NOMO-1 treated with DMSO at 0.1 percent for 48 hours (cell line): ENCODE data around the gene WIZ.

Experiments
- DNase-seq: peaks from one replicate; lab custom pipeline; 2025; ENCODE audit not compliant: unreplicated experiment; lab: John Stamatoyannopoulos, UW

WIZ gene

DNA sequence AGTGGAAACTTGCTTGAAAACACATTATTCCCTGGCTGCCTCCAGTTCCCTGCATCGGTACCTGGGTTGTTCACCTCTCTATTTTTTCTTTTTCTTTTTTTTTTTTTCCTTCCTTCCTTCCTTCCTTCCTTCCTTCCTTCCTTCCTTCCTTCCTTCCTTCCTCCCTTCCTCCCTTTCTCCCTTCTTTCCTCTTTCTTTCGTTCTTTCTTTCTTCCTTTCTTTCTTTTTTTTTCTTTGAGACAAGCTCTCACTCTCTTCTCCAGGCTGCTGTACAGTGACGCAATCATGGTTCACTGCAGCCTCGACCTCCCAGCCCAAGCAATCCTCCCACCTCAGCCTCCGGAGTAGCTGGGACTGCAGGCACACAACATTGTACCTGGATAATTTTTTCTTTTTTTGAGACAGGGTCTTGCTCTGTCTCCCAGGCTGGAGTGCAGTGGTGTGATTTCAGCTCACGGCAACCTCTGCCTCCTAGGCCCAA lies 18.0 kb upstream of the WIZ start:
- DNase-seq = no peak

DNA sequence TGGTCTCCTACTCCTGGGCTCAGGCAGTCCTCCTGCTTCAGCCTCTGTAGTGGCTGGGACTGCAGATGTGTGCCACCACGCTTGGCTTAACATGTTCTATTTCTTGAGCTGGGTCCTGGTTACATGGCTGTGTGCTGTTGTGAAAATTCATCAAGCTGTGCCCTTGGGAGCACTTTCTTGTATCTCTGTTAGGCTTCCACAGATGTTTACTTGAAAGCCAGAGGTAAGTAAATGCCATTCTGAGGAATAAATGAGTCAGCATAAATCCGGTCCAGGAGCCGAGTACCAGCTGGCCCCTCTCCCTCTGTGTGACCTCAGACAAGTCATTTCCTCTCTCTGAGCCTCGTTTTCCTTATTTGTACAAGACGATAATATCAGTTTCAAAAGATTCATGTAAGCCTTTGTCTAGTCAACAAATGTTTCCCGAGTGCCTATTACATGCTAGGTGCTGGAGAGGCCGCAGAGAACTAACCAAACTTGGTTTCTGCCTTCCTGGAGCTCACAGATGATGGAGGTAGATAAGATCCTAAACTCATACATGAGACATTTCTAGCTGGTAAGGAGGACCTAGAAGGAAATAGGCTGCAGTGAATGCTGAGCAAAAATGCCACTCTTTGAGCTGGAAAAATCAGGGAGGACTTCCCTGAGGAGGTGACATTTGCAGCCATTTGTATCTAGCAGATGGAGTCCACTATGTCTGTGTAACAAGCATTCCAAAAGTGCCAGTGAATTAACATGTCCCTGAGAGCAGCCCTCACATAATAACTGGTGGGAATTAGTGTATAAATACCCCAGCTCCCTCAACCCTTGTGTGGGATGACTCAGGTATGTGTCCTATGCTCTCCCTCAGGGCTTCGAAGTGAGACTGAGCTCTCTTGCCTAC lies 17.3 kb upstream of the WIZ start:
- DNase-seq = no peak

DNA sequence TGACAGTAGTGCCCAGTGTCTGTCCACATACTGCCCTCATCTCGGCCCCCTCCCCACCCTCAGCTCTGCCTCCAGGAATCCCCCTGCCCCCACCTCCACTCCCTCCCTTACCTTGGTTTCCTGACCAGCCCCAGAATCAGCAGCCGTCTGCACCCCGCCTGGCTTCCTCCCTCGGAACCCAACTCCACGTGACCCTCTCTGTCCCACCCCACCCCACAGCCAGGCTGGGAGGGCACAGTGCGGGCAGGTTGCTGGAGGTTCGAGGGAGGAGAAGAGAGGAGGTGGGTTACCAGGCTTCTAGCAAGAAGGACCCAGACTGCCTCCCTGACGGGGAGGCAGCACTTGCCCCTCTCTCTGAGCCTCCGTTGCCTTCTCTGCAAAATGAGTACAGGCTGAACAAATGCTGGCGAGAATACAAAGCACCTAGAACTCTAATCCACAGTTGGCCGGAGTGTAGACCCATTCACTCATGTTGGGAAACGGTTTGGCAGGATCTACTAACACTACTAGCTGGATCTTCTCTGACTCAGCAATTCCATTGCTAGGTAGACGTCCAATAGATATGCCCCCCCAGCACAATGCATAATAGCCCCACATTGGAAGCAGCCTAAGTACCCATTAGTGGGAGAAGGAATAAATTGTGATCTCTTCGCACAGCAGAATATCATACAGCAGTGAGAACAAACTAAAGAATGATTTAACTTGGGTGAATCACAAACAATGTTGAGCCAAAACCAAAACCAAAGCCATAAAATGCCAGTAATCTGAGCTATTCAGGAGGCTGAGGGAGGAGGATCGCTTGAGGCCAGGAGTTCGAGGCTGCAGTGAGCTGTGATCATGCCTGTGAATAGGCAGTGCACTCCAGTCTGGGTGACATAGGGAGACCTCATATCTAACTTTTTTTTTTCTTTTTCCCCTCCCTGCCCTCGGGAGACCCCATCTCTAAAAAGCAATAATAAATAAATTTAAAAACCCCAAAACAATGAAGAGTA lies 14.9 kb upstream of the WIZ start, which contains the start of gene RASAL3:
TSS of gene RASAL3 (minus strand) at position 151 of the 992 bp plus-strand sequence. CDS start 186 bp downstream, outside the sequence.
- peak; percentile 44 for DNase-seq

DNA sequence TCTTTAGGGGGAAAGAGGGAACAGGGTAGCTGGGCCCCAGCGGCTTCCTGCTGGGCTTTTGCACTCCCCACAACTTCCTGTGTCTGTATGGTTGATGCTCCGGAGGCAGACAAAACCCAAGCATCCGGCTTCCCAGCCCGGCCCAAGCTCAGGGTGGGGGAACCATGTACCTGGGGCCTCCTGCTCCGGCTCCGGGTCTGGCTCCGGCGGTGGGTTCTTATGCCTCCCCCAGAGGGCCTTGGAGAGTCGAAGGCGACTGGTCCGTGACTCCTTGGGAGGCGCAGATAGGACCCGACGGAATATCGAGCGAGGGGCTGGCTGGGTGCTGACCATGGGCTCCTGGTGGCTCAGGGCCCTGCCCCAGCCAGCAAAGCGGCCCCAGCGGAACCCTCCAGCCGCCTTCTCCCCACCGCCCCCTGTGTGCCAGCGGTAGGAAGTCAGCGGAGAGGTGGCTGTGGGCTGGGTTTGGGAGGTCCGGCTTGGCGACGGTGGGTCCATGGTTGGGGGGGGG lies 14.2 kb upstream of the WIZ start:
- DNase-seq = peak; percentile 59

DNA sequence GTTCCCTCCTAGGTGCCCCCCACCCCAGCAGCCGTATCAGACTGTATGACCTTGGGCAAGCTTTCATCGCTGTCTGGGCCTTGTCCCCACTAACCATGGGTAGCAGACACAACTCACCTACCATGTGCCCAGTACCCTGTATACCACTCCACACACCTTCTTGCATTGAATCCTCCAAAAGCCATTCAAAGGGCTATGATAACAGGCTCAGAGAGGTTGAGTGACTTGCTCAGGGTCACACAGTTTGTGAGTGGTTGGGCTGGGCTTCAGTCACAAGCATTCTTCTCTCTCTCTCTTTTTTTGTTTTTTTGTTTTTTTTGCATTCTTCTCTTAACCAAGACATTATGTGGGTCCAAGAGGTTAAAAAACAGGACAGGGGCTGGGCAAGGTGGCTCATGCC lies 11.9 kb upstream of the WIZ start:
- no peak for DNase-seq

DNA sequence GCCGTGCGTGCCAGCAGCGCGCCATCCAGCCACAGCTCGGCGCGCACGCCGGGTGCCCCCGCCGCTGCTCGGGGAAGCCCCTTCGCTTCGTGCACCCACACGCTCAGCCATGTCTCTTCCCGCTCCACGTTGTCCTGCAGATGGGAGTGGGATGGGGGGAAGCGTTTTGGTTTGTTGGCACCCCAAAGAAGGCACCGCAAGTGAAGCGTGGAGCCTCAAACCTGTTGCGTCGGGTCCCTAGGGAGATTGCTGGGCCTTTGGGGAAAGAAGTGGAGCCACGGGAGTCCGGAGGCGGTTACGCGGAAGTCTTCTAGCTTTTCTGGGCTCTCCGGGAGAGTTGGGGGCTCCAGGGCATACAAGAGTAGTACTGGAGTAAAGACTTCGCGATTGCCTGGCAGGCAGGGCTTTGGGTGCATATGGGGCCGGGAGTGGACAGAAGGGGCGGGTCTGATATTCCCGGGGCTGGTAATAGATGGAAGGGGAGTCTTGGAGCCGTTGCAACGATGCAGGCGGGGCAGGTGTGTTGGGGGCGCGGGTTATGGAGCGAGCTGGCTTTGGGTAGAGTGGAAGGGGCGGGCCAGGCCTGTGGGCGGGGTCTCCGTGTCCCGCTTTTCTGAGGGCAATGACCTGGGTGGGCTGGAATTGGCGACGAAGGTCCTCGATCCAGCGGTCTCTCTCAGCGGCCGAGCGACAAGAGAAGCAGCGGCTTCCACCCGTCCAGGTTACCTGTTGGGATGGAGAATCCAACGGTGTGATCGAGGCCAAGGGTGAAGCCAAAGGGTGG lies 8.1 kb upstream of the WIZ start:
- DNase-seq = no peak

DNA sequence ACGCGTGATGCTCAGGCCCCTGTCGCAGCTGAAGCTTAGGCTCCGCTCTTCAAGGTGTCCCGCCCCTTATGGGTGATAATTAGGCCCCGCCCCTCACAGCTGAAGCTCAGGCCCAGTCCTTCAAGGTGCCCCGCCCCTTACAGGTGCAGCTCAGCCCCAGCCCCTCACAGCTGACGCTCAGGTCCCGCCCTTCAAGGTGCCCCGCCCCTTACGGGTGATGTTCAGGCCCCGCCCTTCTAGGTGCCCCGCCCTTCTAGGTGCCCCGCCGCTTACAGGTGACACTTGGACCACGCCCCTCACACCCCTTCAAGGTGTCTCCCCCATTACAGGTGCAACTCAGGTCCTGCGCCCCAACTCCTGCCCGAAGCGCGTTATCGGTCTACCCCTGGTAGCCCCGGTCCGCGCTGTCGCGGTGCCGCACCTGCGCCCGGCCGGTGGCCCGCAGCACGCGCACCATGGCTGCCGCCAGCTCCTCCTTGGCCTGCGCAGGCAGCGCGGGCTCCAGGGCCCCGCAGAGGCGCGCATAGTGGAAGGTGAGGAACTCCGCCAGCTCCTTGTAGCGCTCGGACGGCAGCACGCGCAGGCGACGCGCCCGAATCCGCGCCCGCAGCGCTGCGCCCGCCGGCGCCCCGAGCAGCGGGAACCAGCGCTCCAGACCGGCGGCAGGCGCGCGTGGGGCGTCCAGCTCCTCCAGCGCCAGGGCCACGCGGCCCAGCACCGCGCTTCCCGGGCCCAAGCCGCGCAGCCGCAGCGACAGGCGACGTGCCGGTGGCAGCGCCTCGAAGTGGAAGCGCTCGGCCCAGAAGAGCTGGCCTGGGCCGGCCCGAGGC lies 7.3 kb upstream of the WIZ start:
- no peak for DNase-seq

DNA sequence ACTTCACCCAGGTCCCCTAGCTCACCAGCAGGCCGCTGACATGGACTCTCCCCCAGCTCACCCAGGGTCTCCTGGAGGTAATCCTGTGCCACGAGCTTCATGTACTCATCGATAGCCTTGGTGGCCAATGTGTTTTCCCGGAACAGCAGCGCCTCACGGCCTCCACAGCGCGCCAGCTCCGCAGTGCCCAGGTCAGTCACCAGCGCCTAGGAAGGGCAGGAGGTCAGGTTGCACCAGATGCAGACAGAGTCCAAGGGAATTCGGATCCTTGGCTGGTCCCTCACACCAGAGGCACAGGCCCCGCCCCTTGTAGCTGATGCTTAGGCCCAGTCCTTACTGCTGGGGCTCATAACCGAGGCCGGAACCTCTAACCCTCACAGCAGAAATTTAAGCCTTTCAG lies 6.7 kb upstream of the WIZ start:
- DNase-seq = no peak

DNA sequence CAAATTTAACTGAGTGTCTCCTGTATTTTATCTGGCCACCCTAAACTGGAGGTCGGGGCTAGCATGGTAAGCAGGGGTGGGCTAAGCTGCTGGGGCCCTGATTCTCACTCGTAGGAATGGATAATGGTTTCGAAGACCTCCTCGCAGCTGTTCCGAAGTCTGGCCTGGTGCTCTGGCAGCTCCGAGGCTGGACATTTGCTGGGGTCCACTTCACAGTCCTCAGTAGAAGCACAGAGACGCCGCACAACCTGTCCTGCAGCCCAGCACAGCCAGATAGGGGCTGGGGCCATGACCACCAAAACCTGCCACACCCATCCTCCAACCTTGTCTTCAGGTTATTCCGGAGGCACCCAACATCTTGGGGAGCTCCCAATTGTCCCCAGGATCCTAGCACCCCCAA lies 6.2 kb upstream of the WIZ start:
- no peak for DNase-seq

DNA sequence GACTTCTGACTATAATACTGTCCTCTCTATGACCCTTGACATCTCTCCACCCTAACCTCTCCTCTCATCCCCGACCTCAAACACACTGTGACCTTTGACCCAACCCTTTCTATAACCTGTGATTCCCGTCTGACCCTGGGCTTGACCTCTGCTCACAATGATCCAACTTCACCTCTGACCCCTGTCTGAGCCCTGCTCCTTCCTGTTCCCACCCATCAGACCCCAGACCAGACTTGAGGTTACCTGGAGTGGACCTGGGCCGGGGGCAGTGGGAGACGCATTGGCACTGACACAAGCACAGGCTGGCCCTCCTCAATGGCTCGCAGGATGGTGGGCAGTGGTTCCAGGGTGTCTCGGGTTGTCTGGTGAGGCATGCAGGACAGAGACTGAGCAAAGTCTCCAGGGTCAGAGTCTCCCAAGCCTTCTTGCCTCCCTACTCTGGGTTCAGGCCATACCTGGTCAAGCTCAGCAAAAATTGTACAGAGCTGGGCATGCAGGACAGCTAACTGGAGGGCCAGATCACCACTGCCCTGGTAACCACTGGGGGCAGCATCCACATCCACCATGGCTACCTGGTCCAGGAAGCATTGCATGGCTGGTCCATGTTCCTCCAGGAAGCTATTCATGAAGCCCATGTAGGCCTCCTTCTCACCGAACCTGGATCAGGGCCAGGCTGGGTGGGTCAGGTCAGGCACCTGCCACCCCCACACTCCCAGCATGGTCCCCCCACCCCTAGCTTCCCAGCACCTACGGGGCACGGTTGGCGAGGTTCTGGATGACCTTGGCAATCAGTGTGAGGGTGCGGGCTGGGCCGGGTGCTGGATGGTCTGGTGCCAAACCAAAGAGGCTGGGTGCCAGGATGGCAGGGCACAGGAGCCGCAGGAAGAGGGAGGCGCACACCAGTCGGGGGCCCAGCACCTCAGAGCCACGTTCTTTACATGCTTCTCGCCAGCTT lies 4.4 kb upstream of the WIZ start:
- DNase-seq = no peak

DNA sequence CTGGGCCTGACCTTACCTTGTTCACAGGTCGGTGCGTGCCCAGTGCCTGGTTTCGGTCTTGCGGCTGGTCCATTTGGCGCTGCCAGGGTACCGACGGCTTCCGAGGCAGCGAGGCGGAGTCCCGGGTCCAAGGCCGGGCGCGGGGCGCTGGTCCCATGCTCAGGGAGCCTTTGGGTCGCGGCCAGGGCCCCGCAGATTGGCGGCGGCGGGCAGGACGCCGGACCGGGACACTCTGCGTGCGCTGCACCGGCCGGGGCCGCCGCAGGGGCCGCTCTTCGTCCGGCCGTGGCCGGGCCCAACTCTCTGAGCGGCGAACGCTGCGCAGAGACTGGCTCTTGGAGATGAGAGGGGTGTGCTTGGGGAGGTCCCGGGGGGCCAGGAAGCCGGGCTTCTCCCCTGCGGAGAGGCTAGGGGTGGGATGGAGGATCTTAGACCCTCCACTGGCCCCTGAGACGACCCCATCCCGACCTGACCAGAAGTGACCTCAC lies 3.4 kb upstream of the WIZ start:
- no peak for DNase-seq

DNA sequence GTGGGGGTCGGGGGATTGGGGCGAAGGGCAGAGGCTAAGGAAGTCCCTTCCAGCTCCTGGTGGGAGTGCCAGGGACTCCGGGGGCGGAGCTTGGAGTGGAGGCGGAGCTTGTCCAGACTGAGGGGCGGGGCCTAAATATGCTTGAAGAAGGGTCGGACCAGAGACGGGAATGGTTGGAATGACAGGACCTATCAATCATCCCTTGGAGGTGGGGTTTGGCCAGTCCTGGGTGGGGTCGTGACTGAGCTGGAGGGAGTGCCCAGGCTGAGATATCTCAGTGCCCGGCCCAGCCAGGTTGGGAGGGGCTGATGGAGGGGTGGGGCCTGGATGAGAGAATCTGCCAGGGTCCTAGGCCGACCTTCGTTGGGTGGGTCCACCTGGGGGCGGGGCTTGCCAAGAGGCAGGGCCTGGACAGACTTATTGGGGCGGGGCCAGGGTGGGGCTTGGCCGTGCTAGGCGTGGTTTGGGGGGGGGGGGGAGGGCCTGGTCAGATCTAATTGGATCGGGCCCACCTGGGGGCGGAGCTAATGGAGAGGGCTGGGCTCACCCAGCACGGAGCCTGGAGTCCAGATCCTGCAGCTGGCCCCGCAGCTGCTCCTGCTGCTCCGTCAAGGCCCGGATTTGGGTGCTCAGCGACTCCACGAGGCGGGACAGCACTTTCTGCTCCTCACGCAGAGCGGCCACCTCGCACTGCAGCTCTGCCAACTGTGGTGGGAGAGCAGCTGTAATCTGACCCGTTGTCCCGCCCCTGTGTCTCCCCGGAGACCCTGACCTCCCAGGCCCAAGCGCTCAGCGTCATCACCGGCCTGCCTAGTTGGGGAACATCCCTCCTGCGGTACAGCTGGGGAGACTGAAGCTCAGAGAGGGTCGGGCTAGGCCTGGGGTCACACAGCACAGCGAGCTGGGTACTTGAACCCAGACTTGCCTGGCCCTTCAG lies 2.6 kb upstream of the WIZ start:
- no peak for DNase-seq

DNA sequence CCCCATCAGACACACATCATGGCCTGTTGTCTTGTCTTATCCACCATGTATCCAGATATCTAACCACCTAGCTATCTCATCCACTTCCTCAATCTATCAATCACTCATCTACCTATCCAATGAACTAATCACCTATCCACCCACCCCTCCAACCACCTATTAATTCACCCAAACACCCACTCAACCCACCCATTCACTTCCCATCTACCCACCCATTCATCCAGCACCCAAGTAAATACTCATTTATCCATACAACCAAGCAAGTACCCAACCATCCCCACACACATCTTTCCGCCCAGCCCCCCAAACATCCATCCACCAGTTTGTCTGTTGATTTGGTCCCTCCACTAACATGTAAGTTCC lies 753 bp upstream of the WIZ start:
- no peak for DNase-seq

DNA sequence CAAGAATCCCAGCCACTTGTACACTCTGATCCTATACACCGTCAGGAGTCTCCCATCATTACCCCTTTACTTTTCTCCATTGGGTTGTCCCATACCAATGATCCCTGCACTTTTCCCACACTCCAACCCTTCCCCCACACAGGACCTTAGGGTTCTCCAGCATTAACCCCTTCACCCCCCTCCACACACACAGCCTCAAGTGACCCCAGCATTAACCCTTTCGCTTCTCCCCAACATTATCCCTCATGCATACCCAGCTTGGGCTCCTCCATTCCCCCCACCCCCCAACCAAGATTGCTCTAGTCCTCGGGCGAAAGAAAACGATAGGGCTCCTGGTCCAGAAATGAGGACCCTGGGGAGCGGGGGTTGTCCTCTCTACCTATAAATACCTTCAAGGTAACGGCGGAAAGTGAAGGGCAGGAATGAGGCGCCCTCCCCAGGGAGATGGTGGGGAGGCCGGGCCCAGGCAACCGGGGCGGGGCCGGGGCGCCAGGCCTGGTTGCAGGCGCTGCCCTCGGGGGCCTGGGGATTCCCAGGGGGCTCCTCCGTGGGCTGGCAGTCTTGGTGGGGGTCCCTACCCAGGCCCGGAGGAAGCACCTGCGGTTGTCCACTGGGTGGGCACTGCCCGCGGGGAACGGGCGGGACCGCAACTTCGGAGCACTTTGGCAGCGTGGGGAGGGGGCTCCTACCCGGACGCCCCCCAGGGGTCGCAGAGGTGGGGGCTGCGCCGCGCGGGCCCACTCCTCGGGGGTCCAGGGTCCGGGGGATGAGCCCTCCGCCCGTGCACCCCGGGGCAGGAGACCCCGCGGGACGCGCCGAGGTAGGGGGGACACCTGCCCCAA lies 757 bp downstream of the WIZ start:
- DNase-seq = no peak

DNA sequence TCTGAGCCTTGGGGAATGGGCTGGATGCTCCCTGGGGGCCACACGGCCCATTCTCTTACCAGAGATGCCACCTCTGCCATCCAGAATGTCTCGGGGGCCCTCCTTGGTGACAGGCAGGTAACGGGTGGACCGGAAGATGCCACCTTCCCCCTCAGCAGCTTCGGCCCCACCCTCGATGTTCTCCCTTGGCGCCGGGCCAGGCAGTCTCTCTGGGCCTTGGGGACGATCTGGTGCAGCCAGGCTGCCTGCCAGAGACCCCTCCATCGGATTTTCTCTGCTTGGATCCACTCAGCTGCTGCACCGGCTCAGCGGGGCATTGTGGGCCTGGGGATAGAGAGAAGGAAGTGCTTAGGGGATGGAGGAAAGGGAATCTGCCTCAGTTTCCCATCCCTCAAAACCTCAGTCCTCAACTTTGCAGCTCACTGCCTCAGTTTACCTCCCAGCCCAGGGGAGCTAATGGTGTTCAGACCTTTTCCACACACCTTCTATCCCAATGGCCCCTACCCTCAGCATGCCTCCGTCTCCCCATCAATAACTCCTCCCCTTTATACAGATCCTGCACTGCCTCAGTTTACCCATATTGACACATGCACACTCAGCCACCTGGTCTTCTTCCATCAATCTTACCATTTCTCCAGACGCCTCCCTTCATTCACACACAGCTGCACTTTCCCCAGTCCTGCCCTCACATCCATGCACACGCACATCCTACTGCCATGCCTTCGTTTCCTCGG lies 1.5 kb downstream of the WIZ start:
- DNase-seq = no peak

DNA sequence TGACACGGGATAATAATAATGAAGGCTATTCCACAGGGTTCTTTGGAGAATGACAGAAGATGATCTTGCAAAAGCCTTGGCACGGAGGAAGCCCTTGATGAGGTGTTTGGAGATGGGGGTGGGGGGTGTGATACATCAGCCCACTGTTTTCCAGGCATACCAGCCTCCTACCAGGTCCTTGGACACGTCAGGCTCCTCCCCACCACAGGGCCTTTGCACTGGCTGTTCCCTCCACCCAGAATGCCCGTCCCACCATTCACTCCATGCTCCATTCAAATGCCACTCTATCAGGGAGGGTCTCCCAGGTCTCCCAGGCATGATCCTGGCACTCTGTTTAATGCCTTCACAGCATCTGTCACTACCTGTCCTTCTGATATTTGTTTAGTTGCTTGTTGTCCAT lies 2.7 kb downstream of the WIZ start:
- no peak for DNase-seq
